H9 (cell line): ENCODE data around the gene CLCNKB. TPM values are rescaled to one million over a fixed set of nuclear protein-coding genes. Genes with fewer than 3 reads are reported as not detected.
"Not testable (repeated sequence)": the region's sequence is repeated elsewhere in the genome, so short reads cannot be mapped to it uniquely, and the experiment has no call there.

Source experiments
- DNase-seq: peaks from one replicate; pipeline ENCODE4 v3.0.0-alpha.2; 2017
- H2AFZ ChIP-seq: one replicate; pipeline ENCODE4 v1.6.1; 2013; ENCODE audit warnings: mild to moderate bottlenecking, low read length, control low read depth, moderate library complexity
- H2AK5ac ChIP-seq: 2 replicates; pipeline ENCODE4 v1.6.1; 2013; ENCODE audit warnings: low read length, control low read depth, mixed read lengths; ENCODE audit not compliant: insufficient read length
- H2BK120ac ChIP-seq: one replicate; pipeline ENCODE4 v1.6.1; 2013; ENCODE audit warnings: low read depth, mild to moderate bottlenecking, low read length, control low read depth, inconsistent platforms; ENCODE audit not compliant: poor library complexity, severe bottlenecking
- H2BK12ac ChIP-seq: 2 replicates; pipeline ENCODE4 v1.6.1; 2013; ENCODE audit warnings: low read length, control low read depth, mixed read lengths, low read depth; ENCODE audit not compliant: insufficient read length
- H2BK15ac ChIP-seq: 2 replicates; pipeline ENCODE4 v1.6.1; 2013; ENCODE audit warnings: low read depth, low read length, control low read depth
- H2BK20ac ChIP-seq: one replicate; pipeline ENCODE4 v1.6.1; 2013; ENCODE audit warnings: low read depth, mild to moderate bottlenecking, low read length, control low read depth, inconsistent platforms; ENCODE audit not compliant: poor library complexity, severe bottlenecking
- H2BK5ac ChIP-seq: 2 replicates; pipeline ENCODE4 v1.6.1; 2013; ENCODE audit warnings: low read length, control low read depth, mixed read lengths; ENCODE audit not compliant: insufficient read length
- H3K14ac ChIP-seq: 2 replicates; pipeline ENCODE4 v1.6.1; 2013; ENCODE audit warnings: low read length, control low read depth; ENCODE audit not compliant: insufficient read depth
- H3K18ac ChIP-seq: 2 replicates; pipeline ENCODE4 v1.6.1; 2013; ENCODE audit warnings: low read depth, mild to moderate bottlenecking, mixed read lengths, low read length, control low read depth; ENCODE audit not compliant: insufficient read length
- H3K23ac ChIP-seq: 2 replicates; pipeline ENCODE4 v1.6.1; 2013; ENCODE audit warnings: low read length, control low read depth, mixed read lengths, low read depth; ENCODE audit not compliant: insufficient read length
- H3K23me2 ChIP-seq: 2 replicates; pipeline ENCODE4 v1.6.1; 2013; ENCODE audit warnings: low read depth, mild to moderate bottlenecking, mixed read lengths, low read length, control low read depth; ENCODE audit not compliant: insufficient read length, poor library complexity, severe bottlenecking
- H3K27ac ChIP-seq: 2 replicates; pipeline ENCODE4 v1.5.1; 2013; ENCODE audit warnings: low read length, control low read depth, mixed read lengths, low read depth; ENCODE audit not compliant: insufficient read length
- H3K27me3 ChIP-seq: 2 replicates; pipeline ENCODE4 v1.6.1; 2013; ENCODE audit warnings: low read length, control low read depth, inconsistent platforms; ENCODE audit not compliant: insufficient read depth
- H3K4ac ChIP-seq: 2 replicates; pipeline ENCODE4 v1.6.1; 2013; ENCODE audit warnings: low read depth, mild to moderate bottlenecking, control low read depth, inconsistent platforms, low read length, moderate library complexity
- H3K4me1 ChIP-seq: 2 replicates; pipeline ENCODE4 v1.6.1; 2013; ENCODE audit warnings: low read length, control low read depth, inconsistent platforms; ENCODE audit not compliant: insufficient read depth
- H3K4me2 ChIP-seq: 2 replicates; pipeline ENCODE4 v1.6.1; 2013; ENCODE audit warnings: low read length, control low read depth, mixed read lengths; ENCODE audit not compliant: insufficient read length, insufficient read depth
- H3K56ac ChIP-seq: 2 replicates; pipeline ENCODE4 v1.6.1; 2013; ENCODE audit warnings: low read depth, mild to moderate bottlenecking, mixed read lengths, low read length, control low read depth; ENCODE audit not compliant: insufficient read length
- H3K79me1 ChIP-seq: 2 replicates; pipeline ENCODE4 v1.6.1; 2013; ENCODE audit warnings: low read depth, mild to moderate bottlenecking, moderate library complexity, low read length, control low read depth, inconsistent platforms; ENCODE audit not compliant: insufficient read depth, poor library complexity, severe bottlenecking
- H3K79me2 ChIP-seq: 2 replicates; pipeline ENCODE4 v1.6.1; 2013; ENCODE audit warnings: low read length, control low read depth, inconsistent platforms; ENCODE audit not compliant: insufficient read depth
- H3K9ac ChIP-seq: 2 replicates; pipeline ENCODE4 v1.6.1; 2013; ENCODE audit warnings: low read length, control low read depth, mixed read lengths; ENCODE audit not compliant: insufficient read length; ENCODE audit errors: extremely low read depth
- H3K9me3 ChIP-seq: one replicate; pipeline ENCODE4 v1.6.1; 2013; ENCODE audit warnings: low read depth, low read length, inconsistent platforms; ENCODE audit not compliant: control insufficient read depth
- H3T11ph ChIP-seq: one replicate; pipeline ENCODE4 v1.6.1; 2013; ENCODE audit warnings: mild to moderate bottlenecking, low read length, control low read depth, inconsistent platforms
- H4K20me1 ChIP-seq: one replicate; pipeline ENCODE4 v1.6.1; 2013; ENCODE audit not compliant: control insufficient read depth, insufficient read length, insufficient read depth
- H4K5ac ChIP-seq: 2 replicates; pipeline ENCODE4 v1.6.1; 2013; ENCODE audit warnings: low read depth, mild to moderate bottlenecking, mixed read lengths, low read length, control low read depth; ENCODE audit not compliant: insufficient read length
- H4K8ac ChIP-seq: replicated peaks from 2 replicates; pipeline ENCODE4 v1.6.1; 2013; ENCODE audit warnings: low read length, control low read depth, mixed read lengths, low read depth; ENCODE audit not compliant: insufficient read length
- H4K91ac ChIP-seq: 2 replicates; pipeline ENCODE4 v1.6.1; 2013; ENCODE audit warnings: low read depth, mild to moderate bottlenecking, moderate library complexity, mixed read lengths, low read length, control low read depth; ENCODE audit not compliant: insufficient read length
- H3K27ac Mint-ChIP-seq, 3 experiments: 2 replicates in 2 of 3; 3 replicates in 1 of 3; pipeline ENCODE4 v1.8.0; 2020 to 2021; ENCODE audit warnings: mixed read lengths in 3 of 3, mild to moderate bottlenecking in 1 of 3, moderate library complexity in 1 of 3
- H3K27me3 Mint-ChIP-seq: 2 replicates; pipeline ENCODE4 v1.8.0; 2021; ENCODE audit warnings: low read depth, mild to moderate bottlenecking, moderate library complexity, mixed read lengths
- H3K36me3 Mint-ChIP-seq, 3 experiments: 2 replicates in 2 of 3; 3 replicates in 1 of 3; pipeline ENCODE4 v1.8.0; 2020 to 2021; ENCODE audit warnings: low read depth in 3 of 3, mixed read lengths in 3 of 3; ENCODE audit not compliant: insufficient read depth in 1 of 3
- H3K4me1 Mint-ChIP-seq, 2 experiments: 2 replicates each; pipeline ENCODE4 v1.8.0; 2020; ENCODE audit warnings: mixed read lengths in 2 of 2
- H3K4me3 Mint-ChIP-seq, 2 experiments: 2 replicates in 1 of 2; 3 replicates in 1 of 2; pipeline ENCODE4 v1.8.0; 2020 to 2021; ENCODE audit warnings: mild to moderate bottlenecking in 2 of 2, mixed read lengths in 2 of 2, moderate library complexity in 1 of 2
- H3K9me3 Mint-ChIP-seq, 2 experiments: 2 replicates in 1 of 2; 3 replicates in 1 of 2; pipeline ENCODE4 v1.8.0; 2020; ENCODE audit warnings: mild to moderate bottlenecking in 2 of 2, mixed read lengths in 2 of 2, moderate library complexity in 1 of 2
- WGBS: extraction: QIAGEN DNeasy Blood & Tissue Kit; methylation state at CpG from one replicate; pipeline ENCODE4 v1.1.7; 2013; ENCODE audit warnings: missing lambda C conversion rate, low lambda C conversion rate, mixed read lengths; ENCODE audit not compliant: insufficient read length; ENCODE audit errors: extremely low coverage; 5-methylcytosine and 5-hydroxymethylcytosine counted together
- total RNA-seq: library from RNA; stranded (reverse); gene quantifications from 2 replicates; pipeline ENCODE4 v1.2.1, GENCODE V29; 2021
- TF ChIP-seq, protein P1 (sequence below): fragments of 200-600 bp; sonication (generic); conservative IDR thresholded peaks from 3 replicates; pipeline ENCODE4 v1.8.0; 2021; ENCODE audit warnings: antibody characterized with exemption, mild to moderate bottlenecking

The CLCNKB gene
- total RNA-seq, 1 experiment from 2014 or later = 1.7 TPM

- Histone ChIP-seq H3K79me2 (no peaks in the 10 kb centered on the region), H2AK5ac (no peak overlapping the region), H3T11ph (no peak overlapping the region), H3K4me1 (no peaks in the 10 kb centered on the region), H3K79me1 (no peaks in the 10 kb centered on the region), H2BK12ac (no peak overlapping the region), H3K4ac (no peak overlapping the region), H2BK120ac (no peak overlapping the region), H3K18ac (no peak overlapping the region), H2AFZ (no peak overlapping the region), H3K23ac (no peak overlapping the region), H3K23me2 (no peaks in the 10 kb centered on the region), H3K4me2 (no peak overlapping the region), H4K8ac (no peak overlapping the region), H3K27ac (no peak overlapping the region), H4K91ac (no peak overlapping the region), H2BK15ac (no peak overlapping the region), H3K9me3 (no peaks in the 10 kb centered on the region), H3K14ac (no peak overlapping the region), H4K20me1 (no peaks in the 10 kb centered on the region), H3K27me3 (no peaks in the 10 kb centered on the region), H2BK5ac (no peak overlapping the region), H3K56ac (no peak overlapping the region), H3K9ac (no peak overlapping the region), H2BK20ac (no peak overlapping the region), H4K5ac (no peak overlapping the region)
- no peak overlapping the region for H3K4me3 Mint-ChIP-seq
- WGBS = no CpG with 5 or more reads among the region's 4 CpGs
- no peaks in the 10 kb centered on the region for H3K9me3 Mint-ChIP-seq
- H3K4me1 Mint-ChIP-seq = peaks cover 0 to 6% of the 10 kb centered on the region in 2 experiments; a peak in 3 of 4 replicates
- no peak for DNase-seq
- H3K36me3 Mint-ChIP-seq = no peaks in the 10 kb centered on the region
- peaks cover 12% of the 10 kb centered on the region for H3K27me3 Mint-ChIP-seq
- TF ChIP-seq, protein P1, sequence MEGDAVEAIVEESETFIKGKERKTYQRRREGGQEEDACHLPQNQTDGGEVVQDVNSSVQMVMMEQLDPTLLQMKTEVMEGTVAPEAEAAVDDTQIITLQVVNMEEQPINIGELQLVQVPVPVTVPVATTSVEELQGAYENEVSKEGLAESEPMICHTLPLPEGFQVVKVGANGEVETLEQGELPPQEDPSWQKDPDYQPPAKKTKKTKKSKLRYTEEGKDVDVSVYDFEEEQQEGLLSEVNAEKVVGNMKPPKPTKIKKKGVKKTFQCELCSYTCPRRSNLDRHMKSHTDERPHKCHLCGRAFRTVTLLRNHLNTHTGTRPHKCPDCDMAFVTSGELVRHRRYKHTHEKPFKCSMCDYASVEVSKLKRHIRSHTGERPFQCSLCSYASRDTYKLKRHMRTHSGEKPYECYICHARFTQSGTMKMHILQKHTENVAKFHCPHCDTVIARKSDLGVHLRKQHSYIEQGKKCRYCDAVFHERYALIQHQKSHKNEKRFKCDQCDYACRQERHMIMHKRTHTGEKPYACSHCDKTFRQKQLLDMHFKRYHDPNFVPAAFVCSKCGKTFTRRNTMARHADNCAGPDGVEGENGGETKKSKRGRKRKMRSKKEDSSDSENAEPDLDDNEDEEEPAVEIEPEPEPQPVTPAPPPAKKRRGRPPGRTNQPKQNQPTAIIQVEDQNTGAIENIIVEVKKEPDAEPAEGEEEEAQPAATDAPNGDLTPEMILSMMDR = no peak
- H3K27ac Mint-ChIP-seq = no peak overlapping the region
These were observed 5.0 kb upstream of the CLCNKB start for GRCh38 chr1:16038620-16038912.

- H3K79me1 ChIP-seq, H3K9ac ChIP-seq, H3K9me3 ChIP-seq, H3K27me3 ChIP-seq, H3K36me3 Mint-ChIP-seq, DNase-seq, H4K5ac ChIP-seq, H3K27ac Mint-ChIP-seq, H3K27ac ChIP-seq, H3K4me1 ChIP-seq, H3T11ph ChIP-seq, H3K4me3 Mint-ChIP-seq, H2BK15ac ChIP-seq, H2AK5ac ChIP-seq, H3K23me2 ChIP-seq, H3K14ac ChIP-seq, H4K8ac ChIP-seq, H3K56ac ChIP-seq, H3K4me1 Mint-ChIP-seq, H3K79me2 ChIP-seq, H2BK5ac ChIP-seq, H4K20me1 ChIP-seq, H4K91ac ChIP-seq, H2BK20ac ChIP-seq, H3K4ac ChIP-seq, H3K18ac ChIP-seq, H3K23ac ChIP-seq, H3K9me3 Mint-ChIP-seq, H2BK12ac ChIP-seq, H2AFZ ChIP-seq, H3K4me2 ChIP-seq, H2BK120ac ChIP-seq: not testable (repeated sequence)
- H3K27me3 Mint-ChIP-seq = peaks cover 13% of the 10 kb centered on the region
- WGBS = no CpG with 5 or more reads among the region's 8 CpGs
These were observed 3.7 kb upstream of the CLCNKB start for GRCh38 chr1:16039871-16040270.
